Measurements from ENCODE around the gene IL11. TPM values are rescaled to one million over a fixed set of nuclear protein-coding genes. Genes with fewer than 3 reads are reported as not detected.
"Not testable (repeated sequence)": the region's sequence is repeated elsewhere in the genome, so short reads cannot be mapped to it uniquely, and the experiment has no call there.

Gene IL11
- 0.42 TPM for total RNA-seq
- 0.53 TPM for polyA plus RNA-seq

DNA sequence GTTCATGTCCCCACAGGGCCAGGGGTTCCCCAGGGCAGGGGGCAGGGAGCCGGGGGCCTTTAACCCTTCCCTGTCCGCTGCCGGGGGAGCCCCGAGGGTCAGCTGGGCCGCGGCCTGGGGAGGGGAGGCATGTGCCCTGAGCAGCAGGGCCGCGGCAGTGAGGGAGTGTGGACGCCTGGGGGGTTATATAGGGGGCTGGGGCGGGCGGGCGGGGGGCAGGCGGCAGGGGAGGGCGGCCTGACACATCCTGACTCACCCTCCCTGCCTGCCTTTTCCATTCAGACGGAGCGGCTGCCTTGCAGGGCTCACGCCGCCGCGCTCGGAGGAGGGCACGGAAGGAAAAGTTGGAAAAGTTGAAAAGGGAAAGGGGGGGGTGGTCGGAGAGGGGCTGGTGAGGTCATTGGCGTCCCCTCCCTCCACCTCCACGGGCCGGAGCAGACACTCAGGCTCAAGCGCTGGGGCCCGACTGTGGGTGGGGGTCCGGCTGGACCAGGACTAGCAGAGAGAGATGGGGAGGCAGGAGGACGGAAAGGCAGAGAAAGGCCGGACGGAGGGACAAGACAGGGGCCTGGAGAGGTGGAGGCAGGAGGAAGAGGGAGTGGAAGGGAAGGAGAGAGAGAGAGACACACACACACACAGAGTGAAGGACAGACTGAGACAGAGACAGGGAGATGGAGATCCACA lies at the start of gene IL11:
IL11 (minus strand) TSS at position 159 of the 684 bp plus-strand sequence; CDS start at position 6, 153 bp downstream.
- no peak within 1 kb of the TSS for H3K27ac ChIP-seq (ENCODE audit: low read depth)
- no peaks in the 10 kb centered on the region for H3K36me3 ChIP-seq (ENCODE audit: insufficient read depth)
- WGBS: 10% methylated on average over 32 of the region's 32 CpGs
- DNase-seq (ENCODE audit: extremely low spot score): no peak
- peaks cover 1% of the 10 kb centered on the region for H3K4me1 ChIP-seq (ENCODE audit: insufficient read depth)
- H3K4me3 ChIP-seq (ENCODE audit: low read depth, low read length): peak within 1 kb of the TSS; percentile 32

DNA sequence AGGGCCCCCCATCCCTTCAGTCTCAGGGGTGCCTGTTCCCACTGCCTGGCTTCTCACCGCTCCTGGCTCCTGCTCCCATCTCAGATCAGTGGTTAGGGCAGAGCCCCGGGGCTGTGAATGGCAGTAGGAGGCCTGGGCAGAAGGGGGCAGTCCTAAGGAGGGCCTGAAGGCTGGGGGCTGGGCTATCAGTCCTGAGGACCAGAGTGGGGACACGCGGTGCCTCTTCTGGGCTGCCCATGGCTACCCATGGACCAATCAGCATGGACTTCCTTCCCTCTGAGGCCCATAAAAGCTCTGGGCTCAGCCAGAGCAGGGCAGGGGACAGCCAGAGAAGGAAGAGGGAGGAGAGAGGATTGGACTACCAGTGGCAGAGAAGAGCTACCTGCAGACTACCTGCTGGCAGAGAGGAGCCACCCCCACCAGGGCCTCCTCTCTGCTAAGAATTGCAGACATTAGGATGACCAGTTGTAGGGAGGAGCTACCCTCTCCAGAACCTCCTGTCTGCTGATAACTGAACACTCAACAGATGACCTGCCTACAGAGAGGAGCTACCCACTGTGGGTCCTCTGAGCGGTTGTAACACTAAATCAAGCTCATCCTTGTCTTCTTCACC lies 49.5 kb upstream of the IL11 start:
- DNase-seq (ENCODE audit: extremely low spot score): no peak
- Histone ChIP-seq H3K36me3 (ENCODE audit: insufficient read depth) (no peaks in the 10 kb centered on the region), H3K4me3 (ENCODE audit: low read depth, low read length) (no peak overlapping the region), H3K27ac (ENCODE audit: low read depth) (no peak overlapping the region), H3K4me1 (ENCODE audit: insufficient read depth) (no peaks in the 10 kb centered on the region)
- 61% methylated on average over 5 of the region's 5 CpGs for WGBS

DNA sequence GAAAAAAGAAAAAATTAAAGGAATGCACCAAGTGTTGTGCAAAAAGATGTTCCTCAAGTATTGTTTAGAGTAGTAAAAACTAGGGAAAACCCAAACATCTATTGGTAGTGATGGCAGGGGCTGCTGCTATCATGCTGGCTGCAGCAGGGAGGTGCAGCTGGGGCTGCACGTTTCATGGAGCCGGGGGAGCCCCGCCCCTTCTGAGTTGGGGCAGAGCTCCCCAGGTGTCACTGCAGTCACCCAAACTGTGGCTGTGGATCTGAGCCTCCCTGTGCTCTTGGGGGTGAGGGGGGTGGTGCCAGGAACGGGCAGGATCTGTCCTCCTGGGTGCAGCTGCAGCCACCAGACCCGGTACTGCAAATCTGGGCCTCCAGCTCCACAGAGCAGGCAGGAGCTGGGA lies 48.8 kb upstream of the IL11 start:
- no peaks in the 10 kb centered on the region for H3K4me1 ChIP-seq (ENCODE audit: insufficient read depth)
- H3K4me3 ChIP-seq (ENCODE audit: low read depth, low read length): no peak overlapping the region
- no peak overlapping the region for H3K27ac ChIP-seq (ENCODE audit: low read depth)
- DNase-seq (ENCODE audit: extremely low spot score): no peak
- no peaks in the 10 kb centered on the region for H3K36me3 ChIP-seq (ENCODE audit: insufficient read depth)
- 62% methylated on average over 5 of the region's 5 CpGs for WGBS

DNA sequence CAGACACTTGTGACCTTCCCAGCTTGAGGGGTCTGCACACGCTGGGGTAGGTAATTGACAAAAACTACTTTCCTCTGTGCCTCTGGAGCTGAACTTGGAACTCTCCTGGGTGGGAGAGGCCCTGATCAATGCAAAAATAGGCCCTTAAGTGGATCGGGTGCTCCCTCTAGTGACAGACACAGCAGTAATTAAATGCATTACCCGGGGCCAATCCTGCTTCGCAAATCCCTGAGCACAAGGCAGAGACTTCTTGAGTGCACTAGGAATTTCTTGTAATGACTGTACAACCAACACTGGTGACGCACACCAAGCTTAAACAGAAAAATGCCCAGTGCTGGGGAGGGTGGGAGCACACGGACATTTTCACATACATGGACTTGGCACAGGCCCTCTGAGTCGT lies 47.9 kb upstream of the IL11 start:
- Histone ChIP-seq H3K36me3 (ENCODE audit: insufficient read depth) (no peaks in the 10 kb centered on the region), H3K4me3 (ENCODE audit: low read depth, low read length) (no peak overlapping the region), H3K4me1 (ENCODE audit: insufficient read depth) (no peaks in the 10 kb centered on the region), H3K27ac (ENCODE audit: low read depth) (no peak overlapping the region)
- DNase-seq (ENCODE audit: extremely low spot score): peak; percentile 68
- 14% methylated on average over 7 of the region's 7 CpGs for WGBS

DNA sequence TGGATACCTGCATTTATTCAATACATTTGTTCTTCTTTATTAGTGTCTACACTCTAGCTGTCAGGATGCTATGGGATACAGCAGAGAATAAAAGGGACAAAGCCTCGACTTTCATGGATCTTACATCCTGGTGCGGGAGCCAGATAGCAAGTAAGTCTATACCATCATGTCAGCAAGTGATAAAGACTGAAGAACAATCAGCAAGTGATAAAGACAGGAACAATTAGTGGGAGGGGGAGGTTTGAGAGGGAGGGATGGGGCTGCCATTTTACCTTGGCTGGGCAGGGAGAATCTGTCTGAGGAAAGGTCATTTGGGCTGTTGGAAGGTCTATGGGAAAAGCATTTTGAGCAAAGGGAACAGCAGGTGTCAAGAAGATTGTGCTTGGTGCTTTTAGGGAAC lies 39.9 kb upstream of the IL11 start:
- H3K36me3 ChIP-seq (ENCODE audit: insufficient read depth): no peaks in the 10 kb centered on the region
- H3K4me1 ChIP-seq (ENCODE audit: insufficient read depth): no peaks in the 10 kb centered on the region
- H3K27ac ChIP-seq (ENCODE audit: low read depth): no peak overlapping the region
- no peak overlapping the region for H3K4me3 ChIP-seq (ENCODE audit: low read depth, low read length)
- DNase-seq (ENCODE audit: extremely low spot score): no peak
- 94% methylated on average over 2 of the region's 2 CpGs for WGBS

DNA sequence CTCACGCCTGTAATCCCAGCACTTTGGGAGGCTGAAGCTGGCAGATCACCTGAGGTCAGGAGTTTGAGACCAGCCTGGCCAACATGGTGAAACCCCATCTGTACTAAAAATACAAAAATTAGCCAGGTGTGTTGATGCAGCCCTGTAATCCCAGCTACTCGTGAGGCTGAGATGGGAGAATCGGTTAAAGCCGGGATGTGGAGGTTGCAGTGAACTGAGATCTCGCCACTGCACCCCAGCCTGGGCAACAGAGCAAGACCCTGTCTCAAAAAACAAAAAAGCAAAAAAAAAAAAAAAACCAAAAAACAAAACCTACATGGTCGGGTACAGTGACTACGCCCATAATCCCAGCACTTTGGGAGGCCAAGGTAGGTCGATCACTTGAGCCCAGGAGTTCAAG lies 38.9 kb upstream of the IL11 start:
- H3K27ac ChIP-seq (ENCODE audit: low read depth); H3K36me3 ChIP-seq (ENCODE audit: insufficient read depth); H3K4me1 ChIP-seq (ENCODE audit: insufficient read depth); H3K4me3 ChIP-seq (ENCODE audit: low read depth, low read length); DNase-seq (ENCODE audit: extremely low spot score): not testable (repeated sequence)
- 91% methylated on average over 8 of the region's 8 CpGs for WGBS

DNA sequence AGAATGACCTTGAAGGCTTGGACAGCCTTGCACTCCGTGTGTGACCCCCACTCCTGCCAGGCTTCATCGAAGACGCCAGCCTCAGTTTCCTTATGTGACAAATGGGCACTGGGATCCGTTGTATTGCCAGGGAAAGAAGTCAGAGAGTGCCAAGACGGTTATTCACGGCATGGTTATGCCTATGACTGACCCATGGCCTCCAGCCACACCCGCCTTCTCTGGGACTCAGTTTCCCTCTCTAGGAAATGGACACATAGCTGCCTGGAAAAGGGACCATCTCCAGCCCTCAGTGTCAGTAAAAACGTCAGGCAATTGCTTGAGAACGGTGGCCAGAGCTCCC lies 38.2 kb upstream of the IL11 start:
- no peaks in the 10 kb centered on the region for H3K4me1 ChIP-seq (ENCODE audit: insufficient read depth)
- WGBS: 63% methylated on average over 9 of the region's 9 CpGs
- H3K36me3 ChIP-seq (ENCODE audit: insufficient read depth): no peaks in the 10 kb centered on the region
- no peak overlapping the region for H3K4me3 ChIP-seq (ENCODE audit: low read depth, low read length)
- no peak for DNase-seq (ENCODE audit: extremely low spot score)
- peak overlapping the region; percentile 43 for H3K27ac ChIP-seq (ENCODE audit: low read depth)

DNA sequence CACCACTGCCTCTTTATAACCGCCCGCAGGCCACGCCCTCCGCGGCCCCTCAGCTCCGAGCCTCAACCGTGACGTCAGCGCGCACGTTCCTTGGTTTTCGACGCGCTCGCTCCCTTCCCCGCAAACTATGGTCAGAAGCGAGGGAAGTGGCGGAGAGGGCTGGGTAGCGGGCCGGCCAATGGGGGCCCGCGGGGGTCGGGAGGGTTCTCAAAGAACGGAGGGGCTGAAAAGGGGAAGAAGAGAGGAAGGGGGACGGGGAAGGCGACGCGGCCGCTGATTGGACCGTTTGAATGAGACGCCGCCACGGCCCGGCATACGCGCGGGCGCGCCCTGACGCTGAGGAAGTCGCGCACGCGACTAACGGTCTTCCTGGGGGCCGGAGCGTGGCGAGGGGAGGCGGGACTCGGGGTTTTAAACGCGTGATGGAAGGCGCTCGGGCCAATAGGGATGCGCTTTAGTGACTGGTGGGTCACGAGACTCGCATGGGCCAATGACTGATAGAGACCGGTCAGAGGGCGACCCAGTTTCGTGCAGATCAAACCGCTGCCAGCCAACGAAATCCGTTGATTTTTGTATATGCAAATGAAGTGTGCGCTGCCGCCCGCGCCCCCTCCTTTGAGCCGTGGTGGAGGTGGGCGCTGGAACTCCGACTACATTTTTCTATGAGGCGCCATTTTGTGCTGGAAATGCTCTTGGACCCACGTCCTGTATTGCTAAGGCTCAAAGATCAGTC lies 37.7 kb upstream of the IL11 start:
- peak overlapping the region; percentile 90 for H3K4me3 ChIP-seq (ENCODE audit: low read depth, low read length)
- H3K27ac ChIP-seq (ENCODE audit: low read depth): peak overlapping the region; percentile 99
- WGBS: under 1% methylated on average over 72 of the region's 72 CpGs
- peak; percentile 98 for DNase-seq (ENCODE audit: extremely low spot score)
- H3K36me3 ChIP-seq (ENCODE audit: insufficient read depth): no peaks in the 10 kb centered on the region
- H3K4me1 ChIP-seq (ENCODE audit: insufficient read depth): no peaks in the 10 kb centered on the region

DNA sequence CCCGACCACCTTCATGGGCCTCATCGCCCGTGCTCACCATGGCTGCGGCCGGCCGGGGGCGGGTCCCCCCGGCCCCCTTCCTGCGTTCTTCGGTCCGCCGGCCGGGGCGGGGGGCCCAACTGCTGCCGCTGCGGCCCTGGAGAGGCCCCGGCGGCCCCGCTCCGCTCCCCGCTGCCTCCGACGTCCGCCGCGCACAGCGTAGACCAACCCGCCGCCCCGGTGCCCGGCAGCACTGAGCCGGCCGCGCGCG lies 37.2 kb upstream of the IL11 start, which contains the start of gene UBE2S:
UBE2S (minus strand) TSS at position 239 of the 250 bp plus-strand sequence; CDS start at position 40, 199 bp downstream.
- WGBS: under 1% methylated on average over 36 of the region's 36 CpGs
- DNase-seq (ENCODE audit: extremely low spot score); H3K4me1 ChIP-seq (ENCODE audit: insufficient read depth); H3K36me3 ChIP-seq (ENCODE audit: insufficient read depth): not testable (repeated sequence)
- Histone ChIP-seq H3K4me3 (ENCODE audit: low read depth, low read length) (peak within 1 kb of the TSS; percentile 90), H3K27ac (ENCODE audit: low read depth) (peak within 1 kb of the TSS; percentile 99)

DNA sequence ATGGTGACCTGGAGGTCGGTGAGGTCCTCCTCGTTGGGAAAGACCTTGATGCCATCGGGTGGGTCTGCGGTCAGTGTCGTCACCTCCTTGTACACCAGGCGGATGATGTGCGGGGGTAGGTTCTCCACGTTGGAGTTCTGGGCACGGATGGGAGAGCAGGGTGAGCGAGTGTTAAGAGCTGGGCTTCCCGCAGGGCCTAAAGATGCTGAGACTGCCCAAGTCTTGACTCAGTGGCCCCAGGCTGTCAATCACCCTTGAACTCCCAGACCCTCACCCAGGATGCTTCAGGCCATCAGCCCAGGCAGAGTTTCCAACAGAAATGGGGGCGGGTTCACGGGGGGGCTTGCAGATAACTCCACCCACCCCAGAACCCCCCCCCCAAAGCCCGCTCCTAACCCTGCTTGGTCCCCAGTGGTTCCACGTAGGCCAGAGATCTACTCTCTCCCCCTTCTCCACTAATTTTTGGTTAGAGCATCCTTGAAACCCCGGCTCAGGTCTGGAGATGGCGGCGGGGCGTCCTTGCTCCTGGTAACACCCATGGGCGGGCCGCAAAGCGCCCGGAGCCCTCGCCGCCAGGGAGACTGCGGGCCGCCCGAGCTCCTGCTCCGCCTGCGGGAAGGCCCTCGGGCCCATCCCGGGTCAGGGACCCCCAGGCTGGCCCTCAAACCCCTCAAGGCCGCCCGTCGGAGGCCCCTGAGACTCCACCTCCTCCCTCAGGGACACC lies 36.7 kb upstream of the IL11 start:
- no peaks in the 10 kb centered on the region for H3K36me3 ChIP-seq (ENCODE audit: insufficient read depth)
- WGBS: 9% methylated on average over 35 of the region's 35 CpGs
- peak overlapping the region; percentile 99 for H3K27ac ChIP-seq (ENCODE audit: low read depth)
- no peak for DNase-seq (ENCODE audit: extremely low spot score)
- H3K4me1 ChIP-seq (ENCODE audit: insufficient read depth): no peaks in the 10 kb centered on the region
- H3K4me3 ChIP-seq (ENCODE audit: low read depth, low read length): peak overlapping the region; percentile 90

DNA sequence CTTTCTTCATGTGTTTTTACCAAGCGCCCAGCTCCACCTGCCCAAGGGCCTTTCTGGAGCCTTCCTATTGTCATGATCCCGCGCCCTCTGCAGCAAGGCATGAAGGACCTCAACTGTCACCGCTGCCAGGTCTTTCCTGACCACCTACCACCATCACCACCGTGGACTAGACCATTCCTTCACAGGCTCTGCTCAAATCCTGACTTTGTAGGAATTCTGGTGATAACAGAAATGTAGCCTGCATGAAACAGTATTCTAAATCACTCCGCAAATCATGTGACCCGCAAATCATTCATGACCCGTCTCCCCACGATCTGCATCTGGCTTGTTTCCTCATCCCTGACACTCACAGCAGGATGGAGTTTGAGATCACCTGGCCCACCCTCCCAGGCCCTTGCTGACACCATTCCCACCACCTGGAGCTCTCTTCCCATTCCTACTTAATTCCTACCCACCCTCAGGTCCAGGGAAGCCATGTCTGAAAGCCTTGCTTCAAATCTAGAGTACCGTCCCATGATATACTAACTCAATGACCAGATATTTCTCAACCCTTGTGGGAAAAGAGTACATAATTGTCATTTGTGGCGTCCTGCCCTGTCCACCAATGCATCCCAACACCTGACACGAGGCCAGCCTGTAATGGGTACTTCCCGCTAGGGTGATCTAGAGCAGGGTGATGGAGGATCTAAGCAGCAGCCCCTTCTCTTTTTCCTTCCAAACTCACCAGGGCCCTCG lies 36.0 kb upstream of the IL11 start:
- WGBS: 77% methylated on average over 14 of the region's 14 CpGs
- Histone ChIP-seq H3K27ac (ENCODE audit: low read depth) (no peak overlapping the region), H3K4me3 (ENCODE audit: low read depth, low read length) (peak overlapping the region; percentile 90), H3K4me1 (ENCODE audit: insufficient read depth) (no peaks in the 10 kb centered on the region), H3K36me3 (ENCODE audit: insufficient read depth) (no peaks in the 10 kb centered on the region)
- no peak for DNase-seq (ENCODE audit: extremely low spot score)

DNA sequence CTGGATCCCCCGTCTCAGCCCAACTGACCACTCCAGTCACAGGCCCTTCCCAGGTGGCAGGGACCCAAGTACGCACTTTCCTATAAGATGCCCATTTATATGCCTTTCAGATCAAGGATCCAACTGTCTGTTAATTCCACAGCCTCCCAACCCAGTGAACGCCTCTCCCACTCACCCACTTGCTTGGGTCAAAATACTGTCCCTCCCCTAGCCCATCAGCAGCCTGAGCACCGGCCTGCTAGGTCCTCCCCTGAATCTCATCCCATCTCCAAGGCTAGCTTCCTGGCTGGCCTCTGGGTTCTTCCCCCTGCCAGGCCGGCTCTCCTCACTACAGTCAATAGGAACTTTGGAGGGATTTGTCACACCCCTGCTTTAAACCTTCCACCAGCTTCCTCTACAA lies 35.4 kb upstream of the IL11 start:
- Histone ChIP-seq H3K4me3 (ENCODE audit: low read depth, low read length) (no peak overlapping the region), H3K4me1 (ENCODE audit: insufficient read depth) (no peaks in the 10 kb centered on the region), H3K27ac (ENCODE audit: low read depth) (no peak overlapping the region), H3K36me3 (ENCODE audit: insufficient read depth) (no peaks in the 10 kb centered on the region)
- WGBS: 80% methylated on average over 5 of the region's 5 CpGs
- no peak for DNase-seq (ENCODE audit: extremely low spot score)

DNA sequence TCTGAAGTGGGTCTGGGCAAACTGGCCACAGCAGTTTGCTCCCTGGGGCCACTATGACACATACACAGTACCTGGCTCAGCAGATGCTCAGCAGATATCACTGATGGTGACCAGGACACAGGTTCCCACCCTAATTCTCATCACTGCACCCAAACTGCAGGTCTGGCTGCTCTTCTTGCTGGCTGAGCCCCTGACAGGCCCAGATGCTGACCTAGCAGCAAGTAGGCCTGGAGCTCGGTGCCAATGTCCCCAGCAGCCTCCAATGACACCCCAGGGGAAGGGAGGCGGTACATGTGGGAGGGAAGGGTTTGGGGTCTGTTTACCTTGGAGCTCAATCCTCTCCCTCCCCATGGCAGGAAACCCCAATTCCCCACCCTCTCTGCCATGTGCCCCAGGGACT lies 32.2 kb upstream of the IL11 start:
- WGBS: 84% methylated on average over 2 of the region's 2 CpGs
- Histone ChIP-seq H3K36me3 (ENCODE audit: insufficient read depth) (no peaks in the 10 kb centered on the region), H3K4me1 (ENCODE audit: insufficient read depth) (no peaks in the 10 kb centered on the region), H3K4me3 (ENCODE audit: low read depth, low read length) (no peak overlapping the region), H3K27ac (ENCODE audit: low read depth) (no peak overlapping the region)
- DNase-seq (ENCODE audit: extremely low spot score): no peak

All from urinary bladder (tissue), 4 donors.